Gastroesophageal sphincter (tissue), 4 donors: ENCODE data around the gene RAI1. TPM values are rescaled to one million over a fixed set of nuclear protein-coding genes. Genes with fewer than 3 reads are reported as not detected.
A peak's percentile ranks its signal among the peaks of the same experiment; 100 is the strongest.

Source experiments
- ATAC-seq: fragments of 150-250 bp; one replicate; pipeline ENCODE4 v1.9.1; 2016; ENCODE audit warnings: mild to moderate bottlenecking, moderate library complexity
- H3K27ac ChIP-seq, 4 donors: fragments of 200-600 bp; sonication (generic) in 3 of 4; 1 replicate in 3 of 4; 2 replicates in 1 of 4; pipeline ENCODE4 v1.5.1; 2016 to 2019
- H3K27me3 ChIP-seq: fragments of 200-600 bp; sonication (generic); one replicate; pipeline ENCODE4 v1.5.1; 2019
- H3K36me3 ChIP-seq, 2 donors: fragments of 200-600 bp; sonication (generic); one replicate each; pipeline ENCODE4 v1.5.1; 2019; ENCODE audit warnings: control low read depth in 1 of 2
- H3K4me1 ChIP-seq, 3 donors: fragments of 200-600 bp; sonication (generic); 1 replicate in 2 of 3; 2 replicates in 1 of 3; pipeline ENCODE4 v1.5.1; 2016 to 2019; ENCODE audit warnings: control low read depth in 2 of 3
- H3K4me3 ChIP-seq, 2 donors: fragments of 200-600 bp; sonication (generic); one replicate each; pipeline ENCODE4 v1.5.1; 2019; ENCODE audit warnings: mild to moderate bottlenecking in 1 of 2, moderate library complexity in 1 of 2
- H3K9me3 ChIP-seq, 3 donors: fragments of 200-600 bp; sonication (generic); one replicate each; pipeline ENCODE4 v1.5.1; 2017 to 2019; ENCODE audit warnings: control low read depth in 2 of 3
- CTCF ChIP-seq, 4 experiments: fragments of 200-600 bp in 2 of 4; fragments of 450-650 bp in 2 of 4; sonication (generic) in 1 of 4; IDR thresholded peaks; one replicate each; pipeline ENCODE4 v1.5.1; 2017 to 2019; ENCODE audit warnings: antibody characterized with exemption in 4 of 4, mild to moderate bottlenecking in 2 of 4, moderate library complexity in 2 of 4
- EP300 ChIP-seq: sonication (generic); formaldehyde crosslinking; IDR thresholded peaks from one replicate; pipeline ENCODE4 v1.6.1; 2017; ENCODE audit warnings: antibody characterized with exemption, mild to moderate bottlenecking
- POLR2A ChIP-seq, 2 donors: fragments of 450-650 bp; IDR thresholded peaks; one replicate each; pipeline ENCODE4 v1.6.1; 2017; ENCODE audit warnings: antibody characterized with exemption in 2 of 2, mild to moderate bottlenecking in 2 of 2, moderate library complexity in 1 of 2
- POLR2AphosphoS5 ChIP-seq: sonication (generic); formaldehyde crosslinking; IDR thresholded peaks from one replicate; pipeline ENCODE4 v1.6.1; 2017; ENCODE audit warnings: antibody characterized with exemption
- WGBS, 2 donors: methylation state at CpG; one replicate each; pipeline ENCODE4 v1.1.5; 2018; ENCODE audit warnings: low coverage in 1 of 2; 5-methylcytosine and 5-hydroxymethylcytosine counted together
- total RNA-seq, 4 donors: library from RNA; depleted of rRNA; stranded (reverse); fragments of >200 nt; gene quantifications; one replicate each; pipeline ENCODE4 v1.1.0, GENCODE V29; 2016

Gene RAI1
- total RNA-seq, 4 donors from 2014 or later, result 15.9 to 39.7 (median 28.3) TPM

GRCh38 chr17:17708816-17709215 is 27.6 kb downstream of the RAI1 start:
- Histone ChIP-seq H3K4me1 (peaks cover 3 to 77% (median 31%) of the 10 kb centered on the region in 3 donors), H3K4me3 (no peak overlapping the region), H3K36me3 (no peaks in the 10 kb centered on the region), H3K27me3 (no peaks in the 10 kb centered on the region), H3K27ac (peak overlapping the region in 3 of 4 donors; percentile 82 to 87 (median 87)), H3K9me3 (no peaks in the 10 kb centered on the region)
- TF ChIP-seq CTCF (IDR thresholded peaks at IDR 0.05) (no peak), EP300 (no peak), POLR2A (IDR thresholded peaks at IDR 0.05) (no peak), POLR2AphosphoS5 (no peak)
- 45 to 80% methylated on average over 2 to 5 of the region's 9 CpGs for WGBS, 2 donors
- ATAC-seq, result no peak

- Histone ChIP-seq H3K9me3 (no peaks in the 10 kb centered on the region), H3K27me3 (no peaks in the 10 kb centered on the region), H3K36me3 (no peaks in the 10 kb centered on the region), H3K27ac (peak overlapping the region; percentile 55 to 87 (median 84)), H3K4me3 (no peak overlapping the region), H3K4me1 (peaks cover 3 to 77% (median 39%) of the 10 kb centered on the region in 3 donors)
- 67% methylated on average over 3 of the region's 15 CpGs; no CpG with 5 or more reads in 1 of the 2 donors for WGBS, 2 donors
- no peak for ATAC-seq
- no peak for TF ChIP-seq POLR2A (IDR thresholded peaks at IDR 0.05)
- TF ChIP-seq POLR2AphosphoS5, result no peak
- TF ChIP-seq CTCF (IDR thresholded peaks at IDR 0.05), result no peak
Measured at GRCh38 chr17:17709815-17710321, 28.6 kb downstream of the RAI1 start.

GRCh38 chr17:17710355-17710727 is 29.1 kb downstream of the RAI1 start:
- H3K9me3 ChIP-seq, result no peaks in the 10 kb centered on the region
- no peak for ATAC-seq

GRCh38 chr17:17710728-17711541 is 29.7 kb downstream of the RAI1 start:
- WGBS, 2 donors, result 0% methylated on average over 1 of the region's 16 CpGs; no CpG with 5 or more reads in 1 of the 2 donors
- H3K36me3 ChIP-seq, result no peaks in the 10 kb centered on the region
- H3K27me3 ChIP-seq, result no peaks in the 10 kb centered on the region
- H3K27ac ChIP-seq, result peak overlapping the region; percentile 72 to 87 (median 84)
- no peaks in the 10 kb centered on the region for H3K9me3 ChIP-seq
- peak; percentile 80 for ATAC-seq
- peaks cover 3 to 87% (median 42%) of the 10 kb centered on the region in 3 donors for H3K4me1 ChIP-seq
- TF ChIP-seq POLR2AphosphoS5 (peak; percentile 94), CTCF (IDR thresholded peaks at IDR 0.05) (peak in 1 of 4 experiments; percentile 10), EP300 (no peak)
- H3K4me3 ChIP-seq, result no peak overlapping the region

More at GRCh38 chr17:17710355-17710727, 29.1 kb downstream of the RAI1 start:
- TF ChIP-seq EP300 (no peak), CTCF (IDR thresholded peaks at IDR 0.05) (no peak), POLR2A (IDR thresholded peaks at IDR 0.05) (no peak), POLR2AphosphoS5 (no peak)
- Histone ChIP-seq H3K4me1 (peaks cover 3 to 81% (median 42%) of the 10 kb centered on the region in 3 donors), H3K36me3 (no peaks in the 10 kb centered on the region), H3K27me3 (no peaks in the 10 kb centered on the region), H3K4me3 (no peak overlapping the region), H3K27ac (peak overlapping the region; percentile 55 to 87 (median 84))
- no CpG with 5 or more reads among the region's 4 CpGs for WGBS, 2 donors
